GM12878 (cell line): ENCODE data around the gene LMO7. TPM values are rescaled to one million over a fixed set of nuclear protein-coding genes. Genes with fewer than 3 reads are reported as not detected.

Experiments used
- ATAC-seq: fragments of 200-7000 bp; cut with Tn5 transposase; 3 replicates; pipeline ENCODE4 v1.9.1; 2020; ENCODE audit warnings: mild to moderate bottlenecking, moderate library complexity
- BruUV-seq: library from RNA; stranded (reverse); fragments of 400-500 nt; replicated peaks from 2 replicates; lab custom pipeline; 2021; lab: Mats Ljungman, UMichigan
- CTCF ChIA-PET: fragments of 300-600 bp; sonication (Branson Sonifier 250); formaldehyde crosslinking; extraction: SDS; loops from one replicate; lab custom pipeline; 2021; ENCODE audit warnings: inconsistent platforms; lab: Yijun Ruan, JAX
- POLR2A ChIA-PET: fragments of 350-600 bp; formaldehyde crosslinking; extraction: SDS; loops from one replicate; lab custom pipeline; 2021; ENCODE audit warnings: inconsistent platforms; lab: Charles Lee
- RAD21 ChIA-PET: fragments of 300-600 bp; sonication (Branson Sonifier 250); formaldehyde crosslinking; loops from one replicate; lab custom pipeline; 2023; ENCODE audit warnings: antibody characterized with exemption; ENCODE audit not compliant: unreplicated experiment; lab: Charles Lee
- SMC1A ChIA-PET: fragments of 300-600 bp; sonication (Branson Sonifier 250); formaldehyde crosslinking; loops from one replicate; lab custom pipeline; 2023; ENCODE audit not compliant: unreplicated experiment, uncharacterized antibody; lab: Charles Lee
- DNase-seq: peaks from one replicate; pipeline ENCODE4 v3.0.0-alpha.2; 2011; ENCODE audit warnings: low read depth, low spot score
- FAIRE-seq: peaks from 3 replicates; lab custom pipeline; 2011; peaks lifted over from hg19 to GRCh38; lab: Jason Lieb, UNC
- H2AFZ ChIP-seq: 2 replicates; pipeline ENCODE4 v1.6.0; 2011; ENCODE audit warnings: low read depth, low read length, control low read depth; ENCODE audit not compliant: control insufficient read depth
- H3K27ac ChIP-seq: 2 replicates; pipeline ENCODE4 v1.5.1; 2011; ENCODE audit warnings: control low read depth; ENCODE audit not compliant: control insufficient read depth, insufficient read depth
- H3K27me3 ChIP-seq, 2 experiments: replicated peaks in 1 of 2; 2 replicates each; pipeline versions ENCODE4 v1.6.0 to v1.6.1; 2011; ENCODE audit warnings: low read length in 1 of 2; ENCODE audit not compliant: control insufficient read depth in 2 of 2, insufficient read depth in 2 of 2
- H3K36me3 ChIP-seq, 2 experiments: 2 replicates each; pipeline ENCODE4 v1.5.1; 2011; ENCODE audit warnings: low read length in 1 of 2; ENCODE audit not compliant: control insufficient read depth in 2 of 2, insufficient read depth in 2 of 2
- H3K4me1 ChIP-seq: 2 replicates; pipeline ENCODE4 v1.6.1; 2011; ENCODE audit warnings: mild to moderate bottlenecking, low read length, moderate library complexity, mixed read lengths; ENCODE audit not compliant: control insufficient read depth, insufficient read depth
- H3K4me2 ChIP-seq: 2 replicates; pipeline ENCODE4 v1.6.0; 2011; ENCODE audit warnings: control low read depth; ENCODE audit not compliant: control insufficient read depth, insufficient read depth
- H3K4me3 ChIP-seq: fragments of 200-600 bp; sonication (generic); 2 replicates; pipeline ENCODE4 v1.5.1; 2016
- H3K79me2 ChIP-seq: 2 replicates; pipeline ENCODE4 v1.6.0; 2011; ENCODE audit warnings: low read length; ENCODE audit not compliant: control insufficient read depth, insufficient read depth
- H3K9ac ChIP-seq: 2 replicates; pipeline ENCODE4 v1.8.0; 2011; ENCODE audit warnings: low read length, control low read depth, mixed read lengths; ENCODE audit not compliant: control insufficient read depth, insufficient read depth
- H3K9me3 ChIP-seq: replicated peaks from 3 replicates; pipeline ENCODE4 v1.5.1; 2011; ENCODE audit warnings: mild to moderate bottlenecking, low read length; ENCODE audit not compliant: control insufficient read depth, insufficient read depth
- H4K20me1 ChIP-seq: 2 replicates; pipeline ENCODE4 v1.6.0; 2011; ENCODE audit not compliant: control insufficient read depth, insufficient read depth
- CHD4 ChIP-seq: fragments of 200-600 bp; sonication (generic); IDR thresholded peaks from 2 replicates; pipeline ENCODE4 v1.6.1; 2016; ENCODE audit warnings: mild to moderate bottlenecking
- CREM ChIP-seq: IDR thresholded peaks from 2 replicates; pipeline ENCODE4 v1.6.1; 2014; ENCODE audit warnings: antibody characterized with exemption, low read depth
- DPF2 ChIP-seq: fragments of 450-650 bp; IDR thresholded peaks from 2 replicates; pipeline ENCODE4 v1.6.1; 2017; ENCODE audit warnings: mild to moderate bottlenecking
- EP300 ChIP-seq, 2 experiments: fragments of 150-350 bp in 1 of 2; IDR thresholded peaks; 2 replicates each; pipeline ENCODE4 v1.6.1; 2011 to 2012; ENCODE audit warnings: low read depth in 2 of 2, low read length in 2 of 2, borderline replicate concordance in 1 of 2, improper control_type of control experiment in 1 of 2, inconsistent platforms in 1 of 2; ENCODE audit not compliant: control insufficient read depth in 1 of 2
- HDAC2 ChIP-seq: fragments of 200-600 bp; sonication (generic); IDR thresholded peaks from 2 replicates; pipeline ENCODE4 v1.6.1; 2017
- KAT2A ChIP-seq: conservative IDR thresholded peaks from 2 replicates; pipeline ENCODE4 v1.6.1; 2011; ENCODE audit warnings: low read depth, low read length; ENCODE audit not compliant: control insufficient read depth
- MYC ChIP-seq: IDR thresholded peaks from 2 replicates; pipeline ENCODE4 v1.6.1; 2011; ENCODE audit warnings: mild to moderate bottlenecking, low read length, moderate library complexity, inconsistent platforms; ENCODE audit not compliant: insufficient read depth, insufficient replicate concordance, insufficient read length, severe bottlenecking
- POLR2A ChIP-seq: IDR thresholded peaks from 2 replicates; pipeline ENCODE4 v1.6.1; 2011; ENCODE audit warnings: low read depth, mild to moderate bottlenecking, low read length
- RAD21 ChIP-seq: IDR thresholded peaks from 2 replicates; pipeline ENCODE4 v1.6.1; 2011; ENCODE audit warnings: mild to moderate bottlenecking, low read depth, low read length, moderate library complexity; ENCODE audit not compliant: insufficient read depth
- RELA ChIP-seq: fragments of 450-650 bp; IDR thresholded peaks from 2 replicates; pipeline ENCODE4 v1.8.0; 2014; ENCODE audit warnings: borderline replicate concordance; ENCODE audit not compliant: partially characterized antibody
- RELB ChIP-seq: fragments of 450-650 bp; IDR thresholded peaks from 2 replicates; pipeline ENCODE4 v1.6.1; 2017; ENCODE audit warnings: low read depth, mild to moderate bottlenecking, moderate library complexity
- SP1 ChIP-seq: IDR thresholded peaks from one replicate; pipeline ENCODE4 v1.6.1; 2011; ENCODE audit warnings: low read depth, low read length
- WGBS: methylation state at CpG from one replicate; pipeline ENCODE4 v1.1.6; 2016; ENCODE audit warnings: low lambda C conversion rate; ENCODE audit not compliant: insufficient replicate concordance, insufficient coverage; ENCODE audit errors: missing lambda C conversion rate; 5-methylcytosine and 5-hydroxymethylcytosine counted together
- in situ Hi-C: fragments of 300-500 bp; cut with MboI; formaldehyde crosslinking; loops from 9 replicates; pipeline ENCODE4 v1.14.3; 2018; ENCODE audit warnings: mixed read lengths
- intact Hi-C: fragments of 100-400 bp; cut with micrococcal nuclease; formaldehyde crosslinking; loops from one replicate; pipeline ENCODE4 v1.14.2; 2022; ENCODE audit not compliant: unreplicated experiment
- polyA plus RNA-seq, 11 experiments: library from polyadenylated mRNA; depleted of rRNA in 4 of 11; unstranded in 6 of 11; stranded (reverse) in 5 of 11; fragments of >200 nt; fragmentation: Nextera tagmentation in 4 of 11; fragmentation: Illumina TruSeq in 1 of 11; extraction: Ambion mirVana in 4 of 11; extraction: Trizol in 1 of 11; gene quantifications; 1 replicate in 1 of 11; 2 replicates in 10 of 11; pipeline versions ENCODE4 v1.2.1 to v1.2.3, GENCODE V29; 2011 to 2016; ENCODE audit warnings: inconsistent platforms in 2 of 11, missing spikeins in 2 of 11, low read depth in 1 of 11
- total RNA-seq, 4 experiments: library from RNA; depleted of rRNA in 3 of 4; stranded (reverse); fragments of >200 nt in 3 of 4; fragmentation: Illumina TruSeq in 1 of 4; extraction: Trizol in 1 of 4; gene quantifications; 2 replicates each; pipeline versions ENCODE4 v1.2.1 to v1.2.3, GENCODE V29; 2013 to 2021
- TF ChIP-seq, protein P1 (sequence below): fragments of 450-650 bp; IDR thresholded peaks from 2 replicates; pipeline ENCODE4 v1.6.1; 2016; ENCODE audit warnings: mild to moderate bottlenecking, moderate library complexity, borderline replicate concordance

LMO7 gene
- total and polyA plus RNA-seq, 10 of the 15 experiments (the other 5 are each of a cell fraction or from before 2014, with no cell fraction given): 8.5 to 67.8 (median 36.8) TPM

GRCh38 chr13:75907044-75907443 is 270.9 kb downstream of the LMO7 start:
- peaks cover 0 to 2% of the 10 kb centered on the region in 2 experiments; a peak in 3 of 4 replicates for H3K27me3 ChIP-seq
- BruUV-seq: no TSS peak
- ATAC-seq (no peak), FAIRE-seq (no peak), DNase-seq (no peak)
- no peak overlapping the region for H3K9ac ChIP-seq
- H4K20me1 ChIP-seq: no peaks in the 10 kb centered on the region
- H2AFZ ChIP-seq: no peak overlapping the region
- no peaks in the 10 kb centered on the region for H3K79me2 ChIP-seq
- no peak overlapping the region for H3K4me3 ChIP-seq
- no peak overlapping the region for H3K4me2 ChIP-seq
- intact Hi-C loops (no loop called here), in situ Hi-C loops (no loop called here)
- no peaks in the 10 kb centered on the region for H3K36me3 ChIP-seq
- RAD21 ChIA-PET: no interaction called here
- SMC1A ChIA-PET: no interaction called here
- 0% methylated on average over 5 of the region's 5 CpGs for WGBS
- H3K27ac ChIP-seq: no peak overlapping the region
- POLR2A ChIA-PET: interaction anchor here (0.7 kb wide), 1 partner anchor 365 kb away, joined by 4 read pairs; no protein-coding TSS in a partner anchor
- H3K9me3 ChIP-seq: no peaks in the 10 kb centered on the region
- H3K4me1 ChIP-seq: no peaks in the 10 kb centered on the region
- TF ChIP-seq CREM (no peak), POLR2A (no peak), RELA (no peak)
- TF ChIP-seq, all 136 proteins: peak for 0
- CTCF ChIA-PET: no interaction called here

- no peak overlapping the region for H3K4me3 ChIP-seq
- RAD21 ChIA-PET: no interaction called here
- FAIRE-seq: no peak
- no peak for TF ChIP-seq SP1
- TF ChIP-seq DPF2: no peak
- no peak for TF ChIP-seq RAD21
- TF ChIP-seq KAT2A: no peak
- no peak for TF ChIP-seq RELB
- TF ChIP-seq MYC: no peak
- no peak for TF ChIP-seq HDAC2
- TF ChIP-seq EP300 (IDR thresholded peaks at IDR 0.05; ENCODE audit: borderline replicate concordance in 1 of 2, control insufficient read depth in 1 of 2, low read depth in 2 of 2, low read length in 2 of 2): no peak
- no peak for TF ChIP-seq CHD4
- TF ChIP-seq, protein P1, sequence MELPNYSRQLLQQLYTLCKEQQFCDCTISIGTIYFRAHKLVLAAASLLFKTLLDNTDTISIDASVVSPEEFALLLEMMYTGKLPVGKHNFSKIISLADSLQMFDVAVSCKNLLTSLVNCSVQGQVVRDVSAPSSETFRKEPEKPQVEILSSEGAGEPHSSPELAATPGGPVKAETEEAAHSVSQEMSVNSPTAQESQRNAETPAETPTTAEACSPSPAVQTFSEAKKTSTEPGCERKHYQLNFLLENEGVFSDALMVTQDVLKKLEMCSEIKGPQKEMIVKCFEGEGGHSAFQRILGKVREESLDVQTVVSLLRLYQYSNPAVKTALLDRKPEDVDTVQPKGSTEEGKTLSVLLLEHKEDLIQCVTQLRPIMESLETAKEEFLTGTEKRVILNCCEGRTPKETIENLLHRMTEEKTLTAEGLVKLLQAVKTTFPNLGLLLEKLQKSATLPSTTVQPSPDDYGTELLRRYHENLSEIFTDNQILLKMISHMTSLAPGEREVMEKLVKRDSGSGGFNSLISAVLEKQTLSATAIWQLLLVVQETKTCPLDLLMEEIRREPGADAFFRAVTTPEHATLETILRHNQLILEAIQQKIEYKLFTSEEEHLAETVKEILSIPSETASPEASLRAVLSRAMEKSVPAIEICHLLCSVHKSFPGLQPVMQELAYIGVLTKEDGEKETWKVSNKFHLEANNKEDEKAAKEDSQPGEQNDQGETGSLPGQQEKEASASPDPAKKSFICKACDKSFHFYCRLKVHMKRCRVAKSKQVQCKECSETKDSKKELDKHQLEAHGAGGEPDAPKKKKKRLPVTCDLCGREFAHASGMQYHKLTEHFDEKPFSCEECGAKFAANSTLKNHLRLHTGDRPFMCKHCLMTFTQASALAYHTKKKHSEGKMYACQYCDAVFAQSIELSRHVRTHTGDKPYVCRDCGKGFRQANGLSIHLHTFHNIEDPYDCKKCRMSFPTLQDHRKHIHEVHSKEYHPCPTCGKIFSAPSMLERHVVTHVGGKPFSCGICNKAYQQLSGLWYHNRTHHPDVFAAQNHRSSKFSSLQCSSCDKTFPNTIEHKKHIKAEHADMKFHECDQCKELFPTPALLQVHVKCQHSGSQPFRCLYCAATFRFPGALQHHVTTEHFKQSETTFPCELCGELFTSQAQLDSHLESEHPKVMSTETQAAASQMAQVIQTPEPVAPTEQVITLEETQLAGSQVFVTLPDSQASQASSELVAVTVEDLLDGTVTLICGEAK: no peak
These were observed 272.0 kb downstream of the LMO7 start for GRCh38 chr13:75908141-75908540.

More at GRCh38 chr13:75908141-75908540, 272.0 kb downstream of the LMO7 start:
- ChIA-PET POLR2A (no interaction called here), SMC1A (interaction anchor here (1.3 kb wide), 1 partner anchor 212 kb away, joined by 3 read pairs; no protein-coding TSS in a partner anchor), CTCF (interaction anchor here (0.8 to 1.8 kb wide), 5 partner anchors 12 to 212 kb away, joined by 3 to 5 read pairs (median 4); no protein-coding TSS in a partner anchor)
- no peak overlapping the region for H3K9ac ChIP-seq
- in situ Hi-C loops (no loop called here), intact Hi-C loops (no loop called here)
- H3K4me1 ChIP-seq: no peaks in the 10 kb centered on the region
- no peak overlapping the region for H3K4me2 ChIP-seq
- H3K9me3 ChIP-seq: no peaks in the 10 kb centered on the region
- H3K27me3 ChIP-seq: peaks cover 0 to 2% of the 10 kb centered on the region in 2 experiments; a peak in 1 of 4 replicates
- DNase-seq (no peak), ATAC-seq (no peak)
- no peaks in the 10 kb centered on the region for H4K20me1 ChIP-seq
- no peaks in the 10 kb centered on the region for H3K36me3 ChIP-seq
- H2AFZ ChIP-seq: no peak overlapping the region
- WGBS: 38% methylated on average over 4 of the region's 4 CpGs
- BruUV-seq: no TSS peak
- no peak overlapping the region for H3K27ac ChIP-seq
- H3K79me2 ChIP-seq: no peaks in the 10 kb centered on the region
